HuH-7.5 (cell line): Measurements from ENCODE around the gene SORCS2.

Experiments used
- DNase-seq: peaks from one replicate; pipeline ENCODE4 v3.0.0; 2011; ENCODE audit warnings: low spot score

Gene SORCS2

DNA sequence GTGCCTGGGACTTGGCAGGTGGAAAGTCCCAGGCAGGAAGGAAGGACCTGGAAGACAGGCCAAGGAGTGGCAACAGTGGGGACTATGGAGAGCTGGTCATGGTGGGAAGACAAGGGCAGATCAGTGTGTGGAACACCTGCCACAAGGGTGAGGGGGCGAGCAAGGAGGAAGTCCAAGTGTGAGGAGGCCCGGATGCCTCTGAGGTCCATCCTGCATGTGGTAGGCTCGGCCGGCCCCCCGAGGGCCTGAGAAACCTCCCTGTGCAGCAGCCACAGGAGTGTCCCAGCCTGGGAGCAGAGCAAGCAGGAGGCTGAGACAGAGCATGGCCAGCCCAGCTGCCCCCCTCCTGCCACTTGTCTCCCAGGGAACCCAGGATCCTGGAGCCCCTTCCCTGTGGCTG is 282.9 kb downstream of the SORCS2 start:
- no peak for DNase-seq

- DNase-seq, result no peak
These were observed 284.5 kb downstream of the SORCS2 start for GRCh38 chr4:7476820-7477219.

DNA sequence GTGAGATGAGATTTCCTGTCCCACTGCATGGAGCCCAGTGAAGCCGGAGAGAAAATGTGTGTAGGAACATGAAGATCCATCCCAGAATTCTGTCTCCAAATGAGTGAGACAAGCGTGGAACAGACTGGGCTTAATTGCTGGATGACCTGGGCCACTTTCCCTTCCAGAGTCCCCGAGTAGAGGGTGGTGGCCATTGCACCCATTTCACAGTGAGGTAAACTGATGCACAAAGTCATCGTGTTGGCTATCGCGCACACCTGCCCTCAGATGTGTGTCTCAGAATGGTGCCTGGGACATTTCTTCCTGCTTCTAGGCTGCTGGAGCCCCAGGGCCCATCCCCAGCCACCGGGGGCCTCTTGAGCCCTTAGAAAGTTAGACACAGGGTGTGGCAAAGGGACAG is 285.4 kb downstream of the SORCS2 start:
- DNase-seq, result no peak

DNA sequence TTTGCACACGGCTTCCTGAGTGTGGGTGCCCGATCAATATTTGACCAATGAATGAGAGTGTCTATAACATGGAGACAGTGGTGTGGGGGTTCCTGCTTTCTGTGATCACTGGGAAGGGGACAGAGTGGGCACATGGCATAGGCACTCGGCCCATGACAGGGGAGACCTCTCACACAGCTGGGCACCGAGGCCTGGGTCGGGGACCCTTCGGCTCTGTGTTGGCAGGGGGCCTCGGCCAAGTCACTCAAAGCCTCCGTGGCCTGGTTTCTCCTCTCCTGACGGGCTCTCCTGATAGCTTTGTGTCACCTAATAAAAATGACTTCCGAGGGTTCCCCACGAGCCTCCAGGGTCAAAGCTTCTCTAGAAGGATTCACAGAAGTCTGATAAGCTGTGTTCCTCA is 286.3 kb downstream of the SORCS2 start:
- DNase-seq, result no peak

- DNase-seq, result no peak
These were observed 288.1 kb downstream of the SORCS2 start for GRCh38 chr4:7480423-7480822.

DNA sequence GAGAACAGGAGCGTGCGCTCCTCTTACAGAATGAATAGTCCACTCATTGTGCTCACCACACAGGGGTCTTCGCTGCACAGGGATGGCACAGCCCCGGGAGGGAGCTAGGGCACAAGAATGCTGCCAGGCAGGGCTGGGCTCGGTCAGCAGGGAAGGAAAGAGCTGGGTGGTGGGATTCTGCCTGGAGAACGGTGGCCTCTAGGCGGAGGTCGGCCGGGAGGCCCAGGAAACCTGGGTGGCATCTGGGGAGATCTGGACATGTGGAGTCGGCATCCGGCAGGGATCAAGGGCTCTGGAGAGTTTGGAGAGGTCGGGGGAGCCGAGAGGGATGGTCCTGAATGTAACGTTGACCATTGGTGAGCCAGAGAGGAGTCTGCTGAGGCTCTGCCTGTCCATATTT is 288.9 kb downstream of the SORCS2 start:
- DNase-seq, result no peak

DNA sequence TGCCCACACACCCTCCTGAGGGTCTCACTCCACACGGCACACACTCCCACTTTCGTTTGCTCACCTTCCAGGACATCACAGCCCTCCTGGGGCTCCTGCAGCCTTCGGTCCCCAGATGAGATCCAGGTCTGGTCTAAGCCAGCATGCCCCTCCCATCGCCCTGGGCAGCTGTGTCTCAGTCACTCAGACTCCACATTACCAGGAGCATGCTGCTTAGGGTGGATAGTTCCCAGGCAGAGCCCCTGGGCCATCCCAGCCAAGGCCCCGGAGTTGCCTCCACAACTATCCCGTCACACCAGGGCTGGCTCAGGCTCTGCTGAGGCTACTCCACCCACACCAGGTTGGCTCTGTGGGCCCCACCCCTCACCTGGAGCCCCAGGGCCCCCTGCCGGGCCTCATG is 292.8 kb downstream of the SORCS2 start:
- no peak for DNase-seq

- DNase-seq, result no peak
These were observed 293.8 kb downstream of the SORCS2 start for GRCh38 chr4:7486101-7486500.

GRCh38 chr4:7487502-7487901 is 295.2 kb downstream of the SORCS2 start:
- DNase-seq, result no peak

- no peak for DNase-seq
These were observed 295.8 kb downstream of the SORCS2 start for GRCh38 chr4:7487998-7488671.

- no peak for DNase-seq
These were observed 299.6 kb downstream of the SORCS2 start for GRCh38 chr4:7491915-7492314.

DNA sequence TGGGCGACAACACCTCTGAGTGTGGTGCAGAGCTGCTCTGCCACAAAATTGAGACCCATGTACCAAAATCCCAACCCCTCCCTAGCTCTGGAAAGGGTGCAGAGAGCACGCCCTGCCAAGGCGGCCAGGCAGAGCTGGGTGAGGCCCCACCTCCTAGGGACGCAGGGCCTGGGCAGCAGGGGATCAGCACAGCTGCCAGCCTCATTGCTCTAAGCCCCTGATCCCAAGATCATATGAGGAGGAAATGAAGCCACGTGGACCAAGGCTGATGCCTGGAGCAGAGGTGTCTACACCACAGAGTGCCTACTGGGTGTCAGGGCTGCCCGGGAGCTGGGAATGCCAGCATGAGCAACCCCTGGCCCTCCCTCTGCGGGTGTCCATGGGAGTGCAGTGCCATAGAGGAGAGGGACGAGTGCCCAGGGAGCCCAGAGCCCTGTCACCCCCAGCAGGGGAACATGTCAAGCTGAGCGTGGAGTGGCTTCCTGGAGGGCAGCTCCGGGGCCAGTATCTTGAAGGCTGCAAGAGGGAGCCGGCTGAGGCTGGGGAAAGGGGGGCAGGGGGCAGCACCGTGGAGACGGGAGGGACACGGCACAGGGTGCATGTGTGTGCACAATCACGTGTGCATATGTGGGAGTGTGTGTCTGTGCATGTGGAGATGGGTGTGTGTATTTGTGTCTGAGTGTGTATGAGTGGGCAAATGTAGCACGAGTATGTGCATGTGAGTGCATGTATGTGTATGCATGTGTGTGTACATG is 306.3 kb downstream of the SORCS2 start:
- DNase-seq, result no peak

GRCh38 chr4:7499661-7500060 is 307.3 kb downstream of the SORCS2 start:
- no peak for DNase-seq

GRCh38 chr4:7500404-7500803 is 308.1 kb downstream of the SORCS2 start:
- no peak for DNase-seq

GRCh38 chr4:7501314-7501713 is 309.0 kb downstream of the SORCS2 start:
- no peak for DNase-seq

GRCh38 chr4:7501873-7502272 is 309.5 kb downstream of the SORCS2 start:
- no peak for DNase-seq

GRCh38 chr4:7503559-7504249 is 311.4 kb downstream of the SORCS2 start:
- no peak for DNase-seq

DNA sequence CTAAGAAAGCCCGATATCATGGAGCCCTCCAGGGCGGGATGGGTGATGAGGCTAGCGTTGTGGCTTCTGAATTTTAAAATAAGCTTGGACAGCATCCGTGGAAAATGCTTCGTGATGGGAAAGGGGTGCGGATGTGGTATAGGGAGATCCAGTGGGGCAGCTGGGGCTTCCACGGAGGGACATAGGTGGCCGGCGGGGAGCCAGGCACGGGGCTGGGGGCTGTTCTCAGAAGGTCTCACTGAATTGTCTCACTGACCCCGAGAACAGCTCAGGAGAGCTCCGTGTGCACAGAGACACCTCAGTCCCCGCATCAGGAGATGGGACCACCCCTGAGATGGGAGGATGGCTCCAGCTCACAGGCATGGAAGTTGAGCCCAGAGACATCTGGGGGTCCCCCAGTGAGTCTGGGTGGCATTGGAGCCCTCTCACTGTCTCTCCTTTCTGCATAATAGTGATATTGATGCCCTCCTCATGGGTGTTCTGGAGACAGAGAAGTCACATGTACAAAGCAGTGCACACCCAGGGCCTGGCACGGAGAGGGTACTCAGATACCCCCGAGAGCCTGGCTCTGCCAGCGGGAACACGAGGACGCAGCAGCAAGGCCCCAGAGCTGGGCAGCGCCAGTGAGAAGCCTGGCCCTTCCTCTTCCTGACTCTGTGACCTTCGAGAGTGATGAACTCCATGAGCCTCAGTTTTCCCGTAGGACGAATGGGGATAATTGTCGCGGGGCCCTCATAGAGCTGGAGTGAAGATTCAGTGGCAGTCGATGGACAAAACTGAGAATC is 313.0 kb downstream of the SORCS2 start:
- no peak for DNase-seq

DNA sequence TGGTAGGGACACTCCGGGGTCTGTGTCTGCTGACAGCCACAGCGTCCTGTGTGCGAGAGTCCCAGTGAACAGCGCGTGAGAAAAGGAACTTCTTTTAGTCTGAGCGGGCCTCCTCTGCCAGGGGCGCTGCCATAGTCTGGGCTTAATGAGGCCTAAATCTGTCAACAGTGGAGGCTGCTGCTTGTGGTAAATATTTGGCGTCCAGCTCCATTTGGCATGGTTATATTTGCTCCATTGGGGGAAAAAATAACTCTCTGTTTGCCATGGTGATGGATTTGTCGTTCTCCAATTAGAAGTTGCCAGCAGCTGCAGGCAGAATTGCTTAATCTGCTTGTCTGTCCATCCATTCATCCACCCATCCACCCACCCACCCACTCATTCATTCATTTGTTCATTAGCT is 313.8 kb downstream of the SORCS2 start:
- DNase-seq, result no peak

- no peak for DNase-seq
These were observed 314.2 kb downstream of the SORCS2 start for GRCh38 chr4:7506572-7506971.

- no peak for DNase-seq
These were observed 315.0 kb downstream of the SORCS2 start for GRCh38 chr4:7507381-7507780.

DNA sequence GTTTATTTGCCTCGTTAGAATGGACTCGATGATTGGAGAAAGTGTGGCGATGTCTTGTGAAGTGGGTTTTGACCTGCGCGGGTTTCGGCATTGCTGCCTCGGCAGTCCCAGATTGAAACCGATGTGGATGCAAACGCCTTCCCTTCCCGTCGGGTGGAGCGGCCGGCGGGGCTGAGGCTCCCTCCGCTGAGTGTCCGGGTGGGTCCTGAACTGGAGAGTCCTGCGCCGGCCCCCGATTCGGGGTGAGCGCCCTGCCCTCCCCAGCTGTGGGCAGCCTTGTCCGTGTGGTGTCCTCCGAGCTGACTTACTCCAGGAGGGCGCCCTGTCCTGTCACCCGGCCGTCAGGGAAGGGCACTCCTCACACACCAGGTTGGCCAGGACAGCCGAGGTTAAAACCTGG is 317.7 kb downstream of the SORCS2 start:
- no peak for DNase-seq
